NCI-H146 treated with DMSO at 0.1 percent for 48 hours (cell line): ENCODE results near the gene TSHZ3.

ENCODE experiments used
- DNase-seq: peaks from one replicate; lab custom pipeline; 2025; ENCODE audit not compliant: unreplicated experiment; lab: John Stamatoyannopoulos, UW

The TSHZ3 gene

DNA sequence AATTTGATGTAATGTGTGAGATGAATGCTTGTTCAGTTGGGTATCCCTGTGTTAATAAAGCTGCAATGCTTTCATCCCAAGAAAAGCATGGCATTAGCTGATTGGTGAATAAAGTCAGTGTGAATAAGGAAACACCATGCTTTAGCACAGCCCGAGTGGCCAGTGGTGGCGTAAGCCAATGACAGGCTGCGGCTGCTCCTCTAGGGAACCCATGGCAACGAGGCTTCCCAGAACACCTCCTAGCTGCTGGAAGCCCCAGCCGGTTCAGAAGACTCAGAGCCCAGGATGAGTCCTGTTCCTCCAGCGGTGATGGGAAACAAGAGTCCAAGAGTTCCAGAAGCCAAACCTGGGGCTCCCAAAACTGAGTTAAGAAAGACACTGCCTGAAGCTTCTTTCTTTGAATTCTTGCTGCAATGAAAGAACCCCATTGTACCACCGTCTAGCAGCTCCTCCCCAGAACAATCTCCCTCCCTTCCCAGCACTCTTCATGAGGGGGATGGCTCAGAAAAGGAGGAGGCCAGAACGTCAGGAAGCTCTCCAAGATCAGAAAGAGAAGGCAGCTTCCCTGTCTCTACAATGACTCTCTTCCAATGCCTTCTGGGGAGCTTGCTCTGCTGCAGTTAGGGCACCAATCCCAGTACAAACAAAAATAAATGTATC is 58.2 kb downstream of the TSHZ3 start:
- DNase-seq, result no peak

DNA sequence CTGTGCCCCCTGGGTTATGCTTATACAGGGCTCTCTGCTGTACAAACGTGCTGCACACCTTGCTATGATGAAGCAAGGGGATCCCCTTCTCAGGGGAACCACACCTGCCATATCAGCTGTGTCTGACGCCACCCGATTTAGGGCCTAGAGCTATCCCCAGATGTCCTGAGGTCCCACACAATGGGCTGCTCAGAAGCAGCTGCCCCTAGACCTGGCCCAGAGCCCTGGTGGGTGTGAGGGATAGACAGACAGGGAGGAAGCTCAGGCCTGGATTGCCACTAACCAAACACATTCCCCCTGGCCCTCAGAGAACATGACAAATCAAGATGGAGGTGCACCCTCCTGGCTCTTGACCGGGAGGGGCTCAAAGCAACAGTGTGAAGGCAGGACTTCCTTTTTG is 59.3 kb downstream of the TSHZ3 start:
- no peak for DNase-seq

DNA sequence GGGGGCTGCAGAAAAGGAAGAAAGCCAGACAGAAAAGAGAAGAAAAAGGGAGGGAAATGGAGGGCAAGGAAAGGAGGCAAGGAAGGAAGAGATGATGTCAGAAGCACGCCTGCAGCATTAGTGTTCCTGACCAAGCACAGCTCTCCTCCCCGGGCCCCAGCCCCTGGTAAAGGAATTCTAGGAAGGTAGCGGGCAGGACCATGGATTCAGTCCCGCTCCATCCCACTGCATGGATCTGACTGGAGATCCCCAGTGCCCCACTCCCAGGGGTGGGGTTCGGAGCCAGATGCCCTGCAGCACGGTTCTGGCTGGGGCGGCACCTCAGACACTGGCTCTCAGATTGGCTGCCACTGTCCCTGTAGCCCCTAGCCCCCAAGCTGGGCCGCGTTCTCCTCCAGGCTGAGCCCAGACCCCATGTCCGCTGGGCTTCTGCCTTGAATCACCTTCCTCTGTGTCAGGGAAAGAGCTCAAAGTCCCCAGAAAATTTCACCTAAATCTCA is 59.8 kb downstream of the TSHZ3 start:
- DNase-seq, result no peak

DNA sequence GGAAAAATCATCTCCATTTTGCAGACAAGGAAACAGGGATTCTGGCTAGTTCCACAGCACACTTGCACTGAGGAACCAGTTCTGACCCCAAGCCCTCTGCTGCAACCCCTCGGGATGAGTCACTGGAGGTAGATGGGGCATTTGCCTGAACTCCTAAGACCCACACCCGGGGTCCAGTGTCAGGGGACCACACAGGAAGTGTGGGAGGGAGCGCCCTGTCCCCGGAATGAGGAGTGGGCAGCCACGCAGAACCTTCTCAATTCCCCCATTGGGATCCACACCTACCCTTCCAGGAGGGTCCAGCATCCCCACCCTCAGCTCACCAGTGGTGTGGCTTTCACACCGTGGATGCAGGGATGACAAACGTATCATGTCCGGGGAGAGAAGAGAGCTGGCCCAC is 62.7 kb downstream of the TSHZ3 start:
- DNase-seq, result no peak

DNA sequence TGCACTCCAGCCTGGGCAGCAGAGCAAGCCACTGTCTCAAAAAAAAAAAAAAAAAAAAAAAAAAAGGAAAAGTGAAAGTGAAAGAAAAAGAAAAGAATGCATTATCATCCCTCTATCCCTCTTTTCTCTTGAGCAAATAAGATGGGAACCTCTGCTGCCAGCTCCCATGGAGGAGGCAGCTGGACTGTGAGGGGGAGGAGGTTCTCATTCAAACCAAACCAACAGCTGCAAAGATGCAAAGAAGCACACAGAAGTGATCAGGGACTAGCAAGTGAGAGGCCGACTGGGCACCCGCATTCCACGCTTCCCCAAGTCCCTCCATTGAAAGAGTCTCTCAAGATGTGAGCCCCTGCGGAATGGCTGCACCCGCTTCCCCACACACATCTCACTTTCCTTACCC is 63.5 kb downstream of the TSHZ3 start:
- DNase-seq, result no peak

DNA sequence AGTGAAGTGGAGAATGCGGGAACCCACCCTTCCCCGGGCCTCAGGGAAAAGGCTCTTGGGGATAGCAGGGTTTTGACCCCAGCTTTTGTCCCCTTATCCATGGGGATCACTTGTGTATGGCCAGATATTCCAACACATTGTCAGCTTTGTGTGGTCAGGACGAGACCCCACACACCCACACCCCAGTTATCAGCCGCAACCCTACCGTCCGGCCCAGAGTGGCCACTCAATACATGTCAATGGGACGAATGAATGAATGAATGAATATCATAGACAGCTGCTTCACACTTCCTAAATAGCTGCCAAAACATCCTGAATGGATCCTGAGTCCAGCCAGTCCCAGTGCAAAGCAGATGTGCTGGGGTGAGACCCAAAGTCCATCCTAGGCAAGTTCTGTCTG is 64.6 kb downstream of the TSHZ3 start:
- DNase-seq, result no peak

DNA sequence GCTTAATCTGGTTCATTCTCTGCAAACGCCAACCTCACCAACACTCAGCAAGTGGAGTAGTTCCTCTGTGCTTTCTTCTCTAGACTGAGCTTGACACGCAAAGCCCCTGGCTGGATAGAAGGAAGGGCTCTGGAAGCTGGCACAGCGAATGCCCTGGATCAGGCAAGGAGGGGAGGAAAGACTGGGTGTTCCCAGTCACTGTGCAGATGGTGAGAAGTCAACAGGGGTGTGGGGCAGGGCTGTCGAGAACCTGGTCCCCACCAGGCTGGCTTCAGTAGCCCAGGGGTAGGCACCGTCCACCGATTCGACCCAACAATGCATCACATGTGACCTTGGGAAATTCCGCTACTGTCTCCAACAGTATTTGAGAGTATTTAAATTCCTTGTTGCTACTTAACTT is 65.5 kb downstream of the TSHZ3 start:
- DNase-seq, result no peak

DNA sequence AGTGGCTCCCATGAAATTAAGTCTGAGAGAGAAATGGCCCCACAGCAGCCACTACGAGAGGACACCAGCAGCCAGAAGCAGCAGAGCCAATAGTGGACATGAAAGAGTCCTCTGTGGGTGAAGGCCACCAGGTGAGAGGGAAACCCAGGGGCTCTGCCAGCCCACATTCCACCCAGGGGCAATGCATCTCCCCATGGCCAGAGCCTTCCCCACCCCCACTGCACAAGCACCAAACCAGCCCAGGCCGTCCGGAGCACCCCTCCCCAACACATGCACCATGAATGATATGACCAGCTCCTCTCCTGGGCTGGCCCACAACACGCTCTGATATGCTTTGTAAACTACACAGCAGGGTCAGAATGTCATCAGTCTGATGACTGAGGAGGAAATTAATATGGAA is 66.9 kb downstream of the TSHZ3 start:
- DNase-seq, result no peak

DNA sequence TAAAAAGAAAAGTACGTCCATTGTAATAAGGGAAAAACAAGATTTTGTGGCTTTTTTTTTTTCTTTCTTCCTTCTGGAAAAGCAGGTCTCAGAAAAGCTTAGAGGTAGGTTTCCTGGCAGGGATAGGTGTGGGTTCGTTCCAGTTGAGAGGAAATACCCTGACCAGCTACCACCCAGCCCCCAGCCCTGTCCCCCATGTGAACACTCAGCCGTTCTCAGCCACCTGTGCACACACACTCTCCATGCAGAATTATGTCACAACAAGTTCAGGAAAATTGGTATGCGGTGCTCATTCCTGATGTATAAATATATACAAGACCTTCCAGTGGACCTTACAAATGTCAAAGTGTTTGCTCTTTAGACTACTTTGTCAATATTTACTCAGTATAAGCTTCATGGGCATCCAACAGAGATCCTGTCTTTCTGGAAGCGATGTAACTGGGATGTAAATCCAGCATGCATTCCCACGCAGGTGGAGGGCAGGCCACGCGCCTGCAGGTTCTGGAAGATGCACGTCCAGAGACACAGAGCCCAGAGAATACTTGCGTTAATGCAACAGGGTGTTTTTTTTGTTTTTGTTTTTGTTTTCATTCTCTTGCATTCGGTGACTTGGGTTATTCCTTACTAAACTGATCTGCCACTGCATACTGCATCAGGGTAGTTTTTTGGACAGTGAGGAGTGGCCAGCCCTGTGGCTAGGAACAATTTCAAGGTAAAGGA is 68.8 kb downstream of the TSHZ3 start:
- no peak for DNase-seq

DNA sequence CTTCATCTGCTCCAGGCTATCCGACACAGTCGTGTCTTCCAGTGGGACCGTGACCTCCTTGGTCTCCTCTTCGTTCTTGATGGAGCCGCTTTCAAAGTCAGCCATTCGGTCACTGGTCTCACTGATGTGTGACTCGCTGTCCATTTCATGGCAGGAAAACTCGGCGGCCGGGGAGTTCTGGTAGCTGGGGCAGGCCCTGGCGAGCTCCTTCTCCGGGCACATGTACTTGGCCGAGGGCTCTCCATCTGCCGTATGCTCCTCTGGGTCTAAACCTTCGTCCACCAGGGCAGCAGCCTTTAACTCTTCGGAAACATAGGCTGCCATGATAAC is 69.8 kb downstream of the TSHZ3 start:
- no peak for DNase-seq

DNA sequence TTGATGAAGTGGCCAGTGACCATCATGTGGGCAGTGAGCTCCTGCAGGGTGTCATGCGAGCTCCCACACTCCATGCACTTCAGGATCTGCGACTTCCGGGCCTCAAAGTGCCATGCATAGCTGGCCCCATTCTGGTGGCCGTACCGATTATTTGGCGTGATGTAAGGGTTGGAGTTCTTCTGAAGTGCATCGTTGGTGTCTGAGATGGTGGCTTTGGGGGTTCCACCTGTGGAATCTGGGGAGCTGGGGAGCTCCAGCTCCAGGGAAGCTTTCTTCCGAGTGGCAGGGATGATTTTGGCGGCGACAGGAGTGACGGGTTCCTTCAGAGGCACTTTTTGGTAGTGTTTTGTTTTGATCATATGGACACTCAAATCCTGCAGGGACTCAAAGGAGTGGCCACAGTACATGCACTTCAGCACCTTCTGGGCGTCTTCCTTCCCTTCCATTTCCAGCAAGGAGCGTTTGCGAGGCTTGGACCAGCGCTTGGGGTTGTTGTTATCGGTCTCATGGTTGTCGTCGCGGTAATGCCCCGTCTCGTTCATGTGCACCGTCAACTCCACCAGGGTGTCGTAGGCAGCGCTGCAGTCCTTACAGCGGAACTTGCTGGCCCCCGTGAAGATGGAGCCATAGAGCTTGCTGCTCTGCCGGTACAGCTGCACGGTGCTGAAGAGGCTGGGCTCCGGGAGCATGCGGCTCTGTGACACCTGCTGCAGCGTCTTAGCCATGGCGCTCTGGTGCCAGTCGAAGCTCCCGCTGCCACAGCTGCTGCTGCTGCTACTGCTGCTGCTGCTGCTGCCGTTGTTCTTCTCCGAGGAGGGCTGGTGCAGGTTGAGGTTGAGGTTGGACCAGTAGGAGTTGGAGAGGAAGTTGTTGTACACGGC is 70.4 kb downstream of the TSHZ3 start:
- DNase-seq, result no peak

DNA sequence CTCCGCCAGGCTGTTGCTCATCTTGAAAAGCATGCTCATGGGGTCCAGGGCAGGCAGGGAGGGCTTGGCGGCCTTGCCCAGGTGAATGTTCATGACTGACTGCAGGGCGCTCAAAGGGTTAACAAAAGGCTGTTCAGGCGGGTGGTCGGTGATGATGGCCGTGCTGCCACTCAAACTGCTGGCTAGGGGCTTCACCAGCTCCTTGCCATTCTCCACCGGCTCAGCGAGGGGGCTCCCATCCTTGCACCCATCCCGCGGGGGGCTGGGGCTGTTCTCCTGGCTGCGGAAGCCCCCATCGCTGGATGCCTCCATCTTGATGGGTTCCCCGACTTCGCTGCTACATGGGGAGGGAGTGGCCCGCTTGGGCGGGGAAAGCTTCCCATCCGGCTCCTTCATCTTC is 71.7 kb downstream of the TSHZ3 start:
- no peak for DNase-seq

DNA sequence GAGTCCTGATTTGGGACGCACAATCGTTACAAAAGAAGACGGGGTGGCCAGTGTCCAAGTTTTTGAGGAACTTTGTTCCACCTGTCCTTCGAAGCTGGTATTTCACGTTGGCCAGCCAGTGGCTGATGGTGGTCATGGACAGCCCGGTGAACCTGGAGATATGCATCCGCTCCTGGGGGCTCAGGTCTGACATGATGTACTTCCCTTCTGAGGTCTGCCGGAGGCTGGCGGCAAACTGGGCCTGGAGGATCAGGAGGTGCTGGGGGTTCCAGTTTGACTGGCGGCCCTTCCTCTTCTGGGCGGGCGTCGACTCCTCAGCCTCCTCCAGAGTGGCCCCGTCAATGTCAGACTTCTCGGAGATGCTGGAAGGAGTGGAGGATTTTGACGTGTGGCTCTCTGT is 72.4 kb downstream of the TSHZ3 start:
- no peak for DNase-seq

DNA sequence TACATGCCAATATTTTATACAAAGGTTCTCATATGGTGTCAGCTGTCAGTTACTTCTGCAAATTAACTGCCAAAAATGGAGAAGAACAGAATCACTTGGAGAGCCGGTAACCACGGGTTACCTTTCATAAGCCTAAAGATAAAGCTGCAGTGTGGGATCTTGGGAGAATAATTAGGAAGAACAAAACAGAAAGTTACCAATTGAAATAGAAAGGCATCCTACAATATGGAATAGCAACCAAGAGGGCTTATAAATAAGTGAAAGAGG is 74.2 kb downstream of the TSHZ3 start:
- DNase-seq, result no peak

DNA sequence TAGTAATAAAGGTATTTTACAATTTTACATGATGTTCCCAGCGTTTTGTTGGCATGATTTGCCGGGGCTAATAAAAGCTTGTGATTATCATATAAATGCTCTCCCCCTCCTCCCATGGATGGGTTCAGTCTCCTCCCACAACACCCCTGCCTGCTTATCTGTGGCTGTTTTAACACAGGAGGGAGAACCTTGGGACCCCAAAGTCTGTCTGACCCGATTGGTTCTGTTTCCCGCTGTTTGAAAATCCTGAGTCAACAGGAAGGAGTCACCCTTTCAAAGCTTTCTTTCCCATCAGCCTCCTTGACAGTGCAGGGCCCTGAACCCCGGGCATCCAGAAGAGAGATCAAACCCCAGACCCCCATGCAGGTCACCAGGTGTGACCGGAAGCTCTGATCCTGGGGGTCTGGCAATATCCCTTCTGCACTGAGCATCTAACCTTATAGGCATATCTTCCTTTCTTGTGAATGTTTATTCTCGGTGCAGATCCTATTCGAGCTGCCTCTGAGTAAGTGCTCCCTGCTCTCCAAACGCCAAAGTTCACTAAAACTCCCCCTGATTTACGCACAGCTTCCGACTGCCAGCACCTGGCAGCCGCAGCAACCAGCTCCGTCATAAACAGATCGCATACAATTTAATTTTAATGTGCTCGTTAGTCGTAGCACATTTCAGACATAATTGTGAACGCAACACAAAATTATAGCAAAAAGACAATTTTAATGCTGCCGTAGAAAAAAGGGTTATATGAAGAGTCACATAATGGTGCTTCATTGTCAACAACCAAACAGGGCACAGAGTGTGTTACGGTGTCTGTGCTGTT is 74.8 kb downstream of the TSHZ3 start:
- no peak for DNase-seq

DNA sequence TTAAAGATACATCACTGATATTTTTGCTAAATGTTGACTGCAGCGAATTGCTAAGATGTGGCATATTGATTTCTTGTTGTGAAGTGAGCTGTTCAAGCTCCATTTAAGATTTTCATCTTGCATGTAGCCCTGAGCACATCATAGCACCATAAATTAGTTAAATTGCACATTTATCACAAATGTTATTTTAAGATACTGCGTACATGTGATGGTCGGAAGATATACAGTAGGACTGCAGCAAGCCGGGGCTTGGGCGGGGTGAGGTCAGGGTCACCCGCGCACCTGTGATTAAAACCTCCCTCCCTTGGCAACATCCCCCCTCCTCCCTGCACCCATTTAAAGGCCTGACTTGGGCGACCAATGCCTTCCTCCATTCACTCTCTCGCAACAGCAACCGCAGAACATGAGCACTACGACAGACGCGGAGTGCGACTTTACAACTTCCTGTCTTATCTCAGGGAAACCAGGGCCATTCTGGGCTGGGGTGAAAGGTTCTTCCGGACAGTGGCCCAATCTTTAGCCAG is 76.6 kb downstream of the TSHZ3 start:
- DNase-seq, result no peak

DNA sequence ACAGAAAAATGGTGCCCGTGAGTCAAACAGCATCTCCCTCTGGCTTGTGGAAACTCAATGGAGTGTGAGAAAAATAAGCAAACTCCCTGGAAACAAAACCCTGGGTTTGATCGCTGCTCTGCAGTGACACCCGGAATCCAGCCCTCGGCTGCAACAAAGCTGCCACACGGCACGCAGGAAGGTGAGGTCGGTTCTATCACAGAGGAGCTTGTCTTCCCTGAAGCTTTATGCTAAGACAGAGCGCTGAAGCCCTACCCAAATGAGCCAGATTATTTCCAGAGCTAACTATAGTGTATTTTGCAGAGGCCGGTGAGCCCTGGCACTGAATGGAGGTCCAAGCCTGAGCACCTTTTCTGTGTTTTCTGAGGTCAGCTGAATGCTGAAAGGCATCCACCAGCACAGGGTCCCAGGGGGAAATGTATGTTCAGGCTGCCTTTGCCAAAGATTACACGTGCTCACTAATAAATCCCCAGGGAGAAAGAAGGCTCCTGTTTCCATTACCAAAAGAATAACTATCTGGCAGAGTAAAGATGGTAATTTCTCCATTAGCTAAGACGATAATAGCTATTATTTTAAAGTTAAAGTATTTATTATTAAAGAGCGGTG is 77.8 kb downstream of the TSHZ3 start:
- no peak for DNase-seq

DNA sequence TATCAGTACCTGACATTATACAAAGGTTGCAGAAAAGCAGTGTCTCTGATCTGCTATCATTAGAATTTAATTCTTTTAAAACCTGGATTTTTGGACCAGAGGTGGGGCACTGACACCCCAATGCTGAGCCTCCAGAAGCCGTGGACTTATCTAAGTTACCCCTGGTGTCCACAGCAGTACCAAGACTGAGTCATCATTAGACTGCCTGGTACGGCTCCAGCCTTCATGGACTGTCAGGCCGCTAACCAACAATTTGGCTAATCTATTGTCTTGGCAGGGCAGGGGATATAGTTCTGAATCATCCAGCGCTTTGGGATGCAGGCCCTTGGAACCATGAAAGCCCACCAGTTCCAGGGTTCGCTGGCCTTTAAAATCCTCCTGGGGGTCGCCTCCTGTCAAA is 78.3 kb downstream of the TSHZ3 start:
- no peak for DNase-seq

DNA sequence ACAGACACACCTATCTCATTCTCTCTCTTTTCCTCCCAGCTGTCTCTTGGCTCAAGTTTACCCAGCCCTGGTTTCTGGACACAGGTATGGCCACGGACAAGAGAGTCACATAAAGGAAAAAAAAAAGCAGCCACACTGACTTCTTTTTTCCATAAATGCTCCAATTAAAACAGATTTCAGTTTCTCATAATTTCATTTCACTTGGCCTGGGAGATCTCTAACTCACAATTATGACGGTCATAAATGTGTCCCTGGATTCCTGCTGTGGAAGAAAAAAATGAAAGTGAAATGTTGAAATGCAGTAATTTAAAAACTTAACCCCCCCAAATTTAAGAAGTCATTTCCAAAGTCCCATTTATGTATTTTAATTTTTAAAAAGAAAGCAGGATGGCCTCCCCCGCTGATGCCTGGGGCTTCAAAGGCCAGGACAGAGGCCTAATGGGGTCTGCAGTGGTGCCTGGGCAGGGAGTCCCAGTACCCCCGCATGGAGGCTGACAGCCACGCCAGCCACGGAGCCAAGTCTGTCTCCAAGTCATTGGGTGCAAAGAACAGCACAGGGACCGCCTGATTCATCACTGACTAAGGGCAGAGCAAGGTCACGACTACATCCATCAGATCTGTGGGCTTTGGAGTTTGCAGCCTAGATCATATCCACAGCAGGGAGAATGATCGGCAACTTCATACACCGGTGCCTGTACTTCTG is 79.7 kb downstream of the TSHZ3 start:
- DNase-seq, result no peak

DNA sequence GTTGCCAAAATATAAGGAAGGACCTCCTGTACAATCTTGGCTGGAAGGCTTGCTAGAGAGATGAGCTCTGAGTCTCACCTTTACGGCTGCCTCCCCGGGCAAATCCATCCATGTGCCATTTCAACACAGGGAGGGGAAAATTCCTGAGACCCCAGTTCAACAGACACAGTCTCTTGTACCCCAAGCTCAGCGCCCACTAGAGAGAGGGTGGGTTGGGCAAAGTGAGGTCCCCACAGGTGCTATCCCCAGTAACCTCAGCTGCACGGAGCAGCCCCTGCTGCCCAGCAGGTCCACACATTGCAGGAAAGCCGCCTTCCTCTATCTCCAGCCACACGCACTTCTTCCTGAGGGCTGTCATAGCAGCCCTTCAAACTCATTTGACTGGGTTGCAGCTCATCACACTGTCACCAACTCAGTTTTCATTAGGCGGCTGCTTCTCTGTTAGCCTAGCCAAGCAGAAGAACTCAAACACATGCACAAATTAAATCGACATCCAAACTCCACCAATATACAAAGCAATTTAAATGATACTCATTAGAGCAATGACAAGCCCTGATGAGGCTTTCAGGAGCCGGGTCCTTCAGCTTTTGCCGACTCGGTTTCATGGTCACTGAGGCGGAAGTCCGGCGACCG is 80.4 kb downstream of the TSHZ3 start:
- no peak for DNase-seq
